ENCODE measurements around the gene GLTPD2. TPM values are rescaled to one million over a fixed set of nuclear protein-coding genes. Genes with fewer than 3 reads are reported as not detected.

The GLTPD2 gene
- total and polyA plus RNA-seq, 10 of the 15 experiments (the other 5 are each of a cell fraction or from before 2014, with no cell fraction given), result 0.16 to 0.34 TPM; not detected in 8

DNA sequence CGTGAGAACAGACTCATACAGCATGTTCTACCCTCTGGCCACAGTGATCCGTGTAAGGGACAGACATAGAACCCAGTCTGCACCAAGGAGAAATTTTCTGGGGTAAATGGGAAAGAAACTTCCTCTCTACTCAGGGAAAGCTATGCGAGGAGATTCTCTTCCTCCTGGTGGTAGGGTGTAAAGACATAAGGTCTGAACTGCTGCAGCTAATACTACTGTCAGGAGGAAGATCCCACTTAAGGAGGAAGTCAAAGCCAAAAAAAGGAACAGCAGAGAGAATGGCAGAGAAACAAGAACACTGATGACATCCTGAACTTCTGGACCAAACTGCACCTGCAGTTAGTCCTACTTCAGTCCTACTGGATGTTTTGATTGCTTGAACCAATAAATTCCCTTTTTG lies 24.2 kb upstream of the GLTPD2 start (continued):
- TF ChIP-seq, protein P1, sequence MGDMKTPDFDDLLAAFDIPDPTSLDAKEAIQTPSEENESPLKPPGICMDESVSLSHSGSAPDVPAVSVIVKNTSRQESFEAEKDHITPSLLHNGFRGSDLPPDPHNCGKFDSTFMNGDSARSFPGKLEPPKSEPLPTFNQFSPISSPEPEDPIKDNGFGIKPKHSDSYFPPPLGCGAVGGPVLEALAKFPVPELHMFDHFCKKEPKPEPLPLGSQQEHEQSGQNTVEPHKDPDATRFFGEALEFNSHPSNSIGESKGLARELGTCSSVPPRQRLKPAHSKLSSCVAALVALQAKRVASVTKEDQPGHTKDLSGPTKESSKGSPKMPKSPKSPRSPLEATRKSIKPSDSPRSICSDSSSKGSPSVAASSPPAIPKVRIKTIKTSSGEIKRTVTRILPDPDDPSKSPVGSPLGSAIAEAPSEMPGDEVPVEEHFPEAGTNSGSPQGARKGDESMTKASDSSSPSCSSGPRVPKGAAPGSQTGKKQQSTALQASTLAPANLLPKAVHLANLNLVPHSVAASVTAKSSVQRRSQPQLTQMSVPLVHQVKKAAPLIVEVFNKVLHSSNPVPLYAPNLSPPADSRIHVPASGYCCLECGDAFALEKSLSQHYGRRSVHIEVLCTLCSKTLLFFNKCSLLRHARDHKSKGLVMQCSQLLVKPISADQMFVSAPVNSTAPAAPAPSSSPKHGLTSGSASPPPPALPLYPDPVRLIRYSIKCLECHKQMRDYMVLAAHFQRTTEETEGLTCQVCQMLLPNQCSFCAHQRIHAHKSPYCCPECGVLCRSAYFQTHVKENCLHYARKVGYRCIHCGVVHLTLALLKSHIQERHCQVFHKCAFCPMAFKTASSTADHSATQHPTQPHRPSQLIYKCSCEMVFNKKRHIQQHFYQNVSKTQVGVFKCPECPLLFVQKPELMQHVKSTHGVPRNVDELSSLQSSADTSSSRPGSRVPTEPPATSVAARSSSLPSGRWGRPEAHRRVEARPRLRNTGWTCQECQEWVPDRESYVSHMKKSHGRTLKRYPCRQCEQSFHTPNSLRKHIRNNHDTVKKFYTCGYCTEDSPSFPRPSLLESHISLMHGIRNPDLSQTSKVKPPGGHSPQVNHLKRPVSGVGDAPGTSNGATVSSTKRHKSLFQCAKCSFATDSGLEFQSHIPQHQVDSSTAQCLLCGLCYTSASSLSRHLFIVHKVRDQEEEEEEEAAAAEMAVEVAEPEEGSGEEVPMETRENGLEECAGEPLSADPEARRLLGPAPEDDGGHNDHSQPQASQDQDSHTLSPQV (IDR thresholded peaks at IDR 0.05), result no peak
- TF ChIP-seq ZNF384 (IDR thresholded peaks at IDR 0.05; ENCODE audit: borderline replicate concordance, low read depth, low read length) (no peak), ZNF622 (IDR thresholded peaks at IDR 0.05) (no peak), ZNF274 (IDR thresholded peaks at IDR 0.05; ENCODE audit: insufficient read depth, insufficient read length) (no peak), MEF2A (IDR thresholded peaks at IDR 0.05; ENCODE audit: insufficient read depth, low read depth, low read length) (no peak), SUZ12 (IDR thresholded peaks at IDR 0.05; ENCODE audit: unreplicated experiment) (no peak)
- TF ChIP-seq, protein P2, sequence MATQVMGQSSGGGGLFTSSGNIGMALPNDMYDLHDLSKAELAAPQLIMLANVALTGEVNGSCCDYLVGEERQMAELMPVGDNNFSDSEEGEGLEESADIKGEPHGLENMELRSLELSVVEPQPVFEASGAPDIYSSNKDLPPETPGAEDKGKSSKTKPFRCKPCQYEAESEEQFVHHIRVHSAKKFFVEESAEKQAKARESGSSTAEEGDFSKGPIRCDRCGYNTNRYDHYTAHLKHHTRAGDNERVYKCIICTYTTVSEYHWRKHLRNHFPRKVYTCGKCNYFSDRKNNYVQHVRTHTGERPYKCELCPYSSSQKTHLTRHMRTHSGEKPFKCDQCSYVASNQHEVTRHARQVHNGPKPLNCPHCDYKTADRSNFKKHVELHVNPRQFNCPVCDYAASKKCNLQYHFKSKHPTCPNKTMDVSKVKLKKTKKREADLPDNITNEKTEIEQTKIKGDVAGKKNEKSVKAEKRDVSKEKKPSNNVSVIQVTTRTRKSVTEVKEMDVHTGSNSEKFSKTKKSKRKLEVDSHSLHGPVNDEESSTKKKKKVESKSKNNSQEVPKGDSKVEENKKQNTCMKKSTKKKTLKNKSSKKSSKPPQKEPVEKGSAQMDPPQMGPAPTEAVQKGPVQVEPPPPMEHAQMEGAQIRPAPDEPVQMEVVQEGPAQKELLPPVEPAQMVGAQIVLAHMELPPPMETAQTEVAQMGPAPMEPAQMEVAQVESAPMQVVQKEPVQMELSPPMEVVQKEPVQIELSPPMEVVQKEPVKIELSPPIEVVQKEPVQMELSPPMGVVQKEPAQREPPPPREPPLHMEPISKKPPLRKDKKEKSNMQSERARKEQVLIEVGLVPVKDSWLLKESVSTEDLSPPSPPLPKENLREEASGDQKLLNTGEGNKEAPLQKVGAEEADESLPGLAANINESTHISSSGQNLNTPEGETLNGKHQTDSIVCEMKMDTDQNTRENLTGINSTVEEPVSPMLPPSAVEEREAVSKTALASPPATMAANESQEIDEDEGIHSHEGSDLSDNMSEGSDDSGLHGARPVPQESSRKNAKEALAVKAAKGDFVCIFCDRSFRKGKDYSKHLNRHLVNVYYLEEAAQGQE (IDR thresholded peaks at IDR 0.05; ENCODE audit: low read depth, low read length), result no peak
- TF ChIP-seq, protein P3, sequence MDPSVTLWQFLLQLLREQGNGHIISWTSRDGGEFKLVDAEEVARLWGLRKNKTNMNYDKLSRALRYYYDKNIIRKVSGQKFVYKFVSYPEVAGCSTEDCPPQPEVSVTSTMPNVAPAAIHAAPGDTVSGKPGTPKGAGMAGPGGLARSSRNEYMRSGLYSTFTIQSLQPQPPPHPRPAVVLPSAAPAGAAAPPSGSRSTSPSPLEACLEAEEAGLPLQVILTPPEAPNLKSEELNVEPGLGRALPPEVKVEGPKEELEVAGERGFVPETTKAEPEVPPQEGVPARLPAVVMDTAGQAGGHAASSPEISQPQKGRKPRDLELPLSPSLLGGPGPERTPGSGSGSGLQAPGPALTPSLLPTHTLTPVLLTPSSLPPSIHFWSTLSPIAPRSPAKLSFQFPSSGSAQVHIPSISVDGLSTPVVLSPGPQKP (IDR thresholded peaks at IDR 0.05; ENCODE audit: low read depth, low read length), result no peak
